KMS-11 (cell line): ENCODE data around the gene STX1B.

Experiments
- H2AFZ ChIP-seq: fragments of 200-600 bp; sonication (generic); 2 replicates; pipeline ENCODE4 v1.6.1; 2016; ENCODE audit warnings: antibody characterized with exemption, mixed run types, low read depth
- H3K27ac ChIP-seq: fragments of 200-600 bp; sonication (generic); 2 replicates; pipeline ENCODE4 v1.6.1; 2016; ENCODE audit warnings: mild to moderate bottlenecking, mixed run types
- H3K27me3 ChIP-seq: fragments of 200-600 bp; sonication (generic); 2 replicates; pipeline ENCODE4 v1.6.1; 2017; ENCODE audit warnings: mild to moderate bottlenecking, low read depth, mixed run types, moderate library complexity; ENCODE audit not compliant: insufficient read depth
- H3K36me3 ChIP-seq: fragments of 200-600 bp; sonication (generic); 2 replicates; pipeline ENCODE4 v1.6.1; 2017; ENCODE audit warnings: mild to moderate bottlenecking, mixed run types; ENCODE audit not compliant: insufficient read depth
- H3K4me1 ChIP-seq: fragments of 200-600 bp; sonication (generic); 2 replicates; pipeline ENCODE4 v1.6.1; 2016; ENCODE audit warnings: mild to moderate bottlenecking, low read depth, mixed run types; ENCODE audit not compliant: poor library complexity, severe bottlenecking
- H3K4me2 ChIP-seq: fragments of 200-600 bp; sonication (generic); 2 replicates; pipeline ENCODE4 v1.7.0; 2016; ENCODE audit warnings: mild to moderate bottlenecking, mixed run types
- H3K4me3 ChIP-seq: fragments of 200-600 bp; sonication (generic); IDR thresholded peaks from 2 replicates; pipeline ENCODE4 v1.6.1; 2017; ENCODE audit warnings: low read depth, low read length, mixed read lengths; ENCODE audit not compliant: insufficient read depth
- H3K79me2 ChIP-seq: fragments of 200-600 bp; sonication (generic); 2 replicates; pipeline ENCODE4 v1.6.1; 2016; ENCODE audit warnings: low read depth, mixed run types; ENCODE audit not compliant: insufficient read depth
- H3K9ac ChIP-seq: fragments of 200-600 bp; sonication (generic); 2 replicates; pipeline ENCODE4 v1.6.1; 2016; ENCODE audit warnings: mild to moderate bottlenecking, mixed run types
- H4K20me1 ChIP-seq: fragments of 200-600 bp; sonication (generic); 2 replicates; pipeline ENCODE4 v1.6.1; 2016; ENCODE audit warnings: mild to moderate bottlenecking, mixed run types; ENCODE audit not compliant: insufficient read depth
- TF ChIP-seq, protein P1 (sequence below): fragments of 200-600 bp; sonication (generic); conservative IDR thresholded peaks from 2 replicates; pipeline ENCODE4 v1.6.1; 2017; ENCODE audit warnings: low read depth, mild to moderate bottlenecking, antibody characterized with exemption, low read length, moderate library complexity, mixed read lengths

The STX1B gene

DNA sequence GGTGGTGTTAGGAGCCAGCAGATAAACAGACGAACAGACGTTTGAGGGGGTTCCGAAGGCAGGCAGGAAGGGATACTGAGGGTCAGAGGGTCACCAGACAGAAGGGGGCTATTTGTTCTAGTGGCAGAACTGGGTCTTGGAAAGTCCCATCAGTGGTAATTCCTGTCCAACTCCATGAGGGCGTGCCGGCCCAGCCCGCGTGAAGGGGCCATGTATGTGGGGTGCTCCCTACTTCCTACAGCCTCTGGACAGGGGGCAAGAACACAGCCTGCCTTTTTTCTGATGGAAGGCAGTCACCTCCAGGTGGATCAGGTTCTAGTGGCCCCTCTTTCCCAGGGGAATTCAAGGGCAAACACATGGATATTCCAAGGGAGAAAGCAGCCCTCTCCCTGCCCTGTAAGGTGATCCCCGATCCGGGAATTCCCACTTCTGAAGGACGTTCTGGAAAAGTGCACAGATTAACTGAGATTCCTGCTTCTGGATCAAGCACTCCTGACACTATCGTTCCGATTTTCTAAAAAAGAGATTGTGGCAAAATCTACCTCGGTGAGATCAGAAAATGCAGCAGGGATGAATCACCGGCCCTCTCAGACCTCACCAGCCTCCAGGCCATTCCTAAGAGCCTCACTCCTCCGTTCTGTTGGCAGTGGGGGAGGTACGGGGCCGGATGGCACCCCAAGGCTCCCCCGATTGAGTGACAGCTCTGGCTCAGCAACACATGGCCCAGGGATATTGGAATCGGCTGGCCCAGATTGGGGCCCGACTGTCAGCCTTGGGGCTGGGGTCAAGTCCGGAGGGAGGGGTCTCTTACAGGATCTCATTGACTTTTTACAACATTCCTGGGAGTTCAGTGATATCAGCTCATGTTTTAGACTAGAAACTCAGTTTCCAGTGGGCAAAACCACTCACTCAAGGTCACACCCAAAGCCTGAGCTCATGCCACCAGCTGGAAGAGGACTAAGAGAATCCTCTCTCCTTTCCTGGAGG is 12.4 kb downstream of the STX1B start:
- H2AFZ ChIP-seq, result peak overlapping the region; percentile 77; the same call in 1 of the 2 replicates
- H4K20me1 ChIP-seq, result no peaks in the 10 kb centered on the region
- H3K4me2 ChIP-seq, result peak overlapping the region; percentile 93
- TF ChIP-seq, protein P1, sequence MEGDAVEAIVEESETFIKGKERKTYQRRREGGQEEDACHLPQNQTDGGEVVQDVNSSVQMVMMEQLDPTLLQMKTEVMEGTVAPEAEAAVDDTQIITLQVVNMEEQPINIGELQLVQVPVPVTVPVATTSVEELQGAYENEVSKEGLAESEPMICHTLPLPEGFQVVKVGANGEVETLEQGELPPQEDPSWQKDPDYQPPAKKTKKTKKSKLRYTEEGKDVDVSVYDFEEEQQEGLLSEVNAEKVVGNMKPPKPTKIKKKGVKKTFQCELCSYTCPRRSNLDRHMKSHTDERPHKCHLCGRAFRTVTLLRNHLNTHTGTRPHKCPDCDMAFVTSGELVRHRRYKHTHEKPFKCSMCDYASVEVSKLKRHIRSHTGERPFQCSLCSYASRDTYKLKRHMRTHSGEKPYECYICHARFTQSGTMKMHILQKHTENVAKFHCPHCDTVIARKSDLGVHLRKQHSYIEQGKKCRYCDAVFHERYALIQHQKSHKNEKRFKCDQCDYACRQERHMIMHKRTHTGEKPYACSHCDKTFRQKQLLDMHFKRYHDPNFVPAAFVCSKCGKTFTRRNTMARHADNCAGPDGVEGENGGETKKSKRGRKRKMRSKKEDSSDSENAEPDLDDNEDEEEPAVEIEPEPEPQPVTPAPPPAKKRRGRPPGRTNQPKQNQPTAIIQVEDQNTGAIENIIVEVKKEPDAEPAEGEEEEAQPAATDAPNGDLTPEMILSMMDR, result no peak
- H3K4me3 ChIP-seq, result no peak overlapping the region
- no peak overlapping the region for H3K27ac ChIP-seq
- H3K9ac ChIP-seq, result no peak overlapping the region
- H3K79me2 ChIP-seq, result no peaks in the 10 kb centered on the region
- no peaks in the 10 kb centered on the region for H3K36me3 ChIP-seq
- peaks cover 8% of the 10 kb centered on the region; the same call in 1 of the 2 replicates for H3K27me3 ChIP-seq
- peaks cover 8% of the 10 kb centered on the region for H3K4me1 ChIP-seq

DNA sequence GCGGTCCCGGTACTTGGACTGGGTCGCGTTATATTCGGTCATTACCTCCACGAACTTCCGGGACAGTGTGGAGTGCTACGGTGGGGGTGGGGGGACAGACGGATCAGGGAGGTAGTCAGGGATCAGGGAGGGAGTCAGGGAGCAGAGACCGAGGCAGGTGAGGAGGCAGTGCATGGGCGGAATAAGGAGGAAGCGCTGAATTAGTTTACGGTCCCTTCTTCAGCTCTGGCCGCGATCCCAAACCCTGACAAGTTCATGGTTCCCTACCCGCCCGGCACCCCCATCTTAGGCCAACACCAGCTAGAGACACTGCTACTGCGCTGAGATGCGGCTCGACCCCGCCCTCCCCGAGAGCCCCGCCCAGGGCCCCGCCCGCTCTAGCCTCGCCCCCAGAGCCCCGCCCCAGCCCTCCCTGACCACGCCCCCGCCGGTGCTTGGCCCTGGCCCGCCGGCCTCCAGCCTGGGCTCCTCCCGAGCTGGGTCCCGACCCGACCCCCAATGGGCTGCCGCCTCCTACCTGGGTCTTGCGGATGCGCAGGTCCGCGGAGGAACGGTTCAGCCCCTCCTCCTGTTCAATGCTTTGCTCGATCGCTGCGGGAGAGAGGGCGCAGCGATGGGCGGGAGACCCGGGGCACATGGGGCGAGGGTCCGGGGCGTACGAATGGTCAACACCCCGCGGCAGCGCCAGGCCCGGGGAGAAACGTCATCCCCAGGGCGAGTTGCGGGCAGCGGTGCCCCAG is 13.3 kb downstream of the STX1B start:
- Histone ChIP-seq H3K27me3 (peaks cover 4% of the 10 kb centered on the region; the same call in 1 of the 2 replicates), H3K4me3 (no peak overlapping the region), H4K20me1 (no peaks in the 10 kb centered on the region), H3K4me1 (peaks cover 8% of the 10 kb centered on the region), H2AFZ (peak overlapping the region; percentile 77), H3K27ac (peak overlapping the region; percentile 49), H3K4me2 (peak overlapping the region; percentile 93), H3K36me3 (no peaks in the 10 kb centered on the region), H3K9ac (peak overlapping the region; percentile 80), H3K79me2 (no peaks in the 10 kb centered on the region)
- TF ChIP-seq, protein P1, result no peak

DNA sequence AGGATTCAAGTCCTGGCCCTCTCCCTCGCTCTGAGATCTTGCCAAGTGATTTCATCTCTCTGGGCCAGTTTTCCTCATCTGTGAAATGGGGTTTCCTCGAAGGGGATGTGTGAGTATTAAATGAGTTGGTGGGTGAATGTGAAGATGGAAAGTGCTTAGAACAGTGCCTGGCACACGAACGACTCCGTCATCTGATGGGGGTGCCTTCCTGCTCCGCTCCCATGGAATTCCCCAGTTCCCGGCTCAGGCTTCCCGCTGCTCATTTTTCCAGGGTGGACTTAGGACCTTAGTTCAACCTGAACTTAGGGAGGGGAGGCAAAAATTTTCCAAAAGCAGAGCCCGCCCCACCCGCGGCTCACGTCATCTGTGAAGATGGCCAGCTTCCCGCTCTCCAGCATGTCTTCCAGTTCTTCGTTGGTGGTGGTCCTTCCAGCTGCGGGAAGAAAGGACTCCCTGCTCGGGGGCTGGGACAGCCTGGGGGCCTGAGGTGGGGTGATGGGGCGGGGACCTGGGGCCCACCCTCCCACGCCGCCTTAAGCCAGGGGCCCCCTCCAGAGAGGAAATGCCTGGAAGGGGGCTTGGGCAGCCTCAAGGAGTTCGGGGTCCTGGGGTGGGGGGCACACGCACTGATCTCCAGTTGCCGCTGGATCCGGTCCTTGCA is 14.0 kb downstream of the STX1B start:
- Histone ChIP-seq H3K4me2 (peak overlapping the region; percentile 66), H3K27me3 (peaks cover 4% of the 10 kb centered on the region; the same call in 1 of the 2 replicates), H3K4me3 (no peak overlapping the region), H2AFZ (peak overlapping the region; percentile 77), H4K20me1 (no peaks in the 10 kb centered on the region), H3K27ac (peak overlapping the region; percentile 49), H3K79me2 (no peaks in the 10 kb centered on the region), H3K4me1 (peaks cover 8% of the 10 kb centered on the region), H3K36me3 (no peaks in the 10 kb centered on the region), H3K9ac (peak overlapping the region; percentile 80)
- TF ChIP-seq, protein P1, result no peak

DNA sequence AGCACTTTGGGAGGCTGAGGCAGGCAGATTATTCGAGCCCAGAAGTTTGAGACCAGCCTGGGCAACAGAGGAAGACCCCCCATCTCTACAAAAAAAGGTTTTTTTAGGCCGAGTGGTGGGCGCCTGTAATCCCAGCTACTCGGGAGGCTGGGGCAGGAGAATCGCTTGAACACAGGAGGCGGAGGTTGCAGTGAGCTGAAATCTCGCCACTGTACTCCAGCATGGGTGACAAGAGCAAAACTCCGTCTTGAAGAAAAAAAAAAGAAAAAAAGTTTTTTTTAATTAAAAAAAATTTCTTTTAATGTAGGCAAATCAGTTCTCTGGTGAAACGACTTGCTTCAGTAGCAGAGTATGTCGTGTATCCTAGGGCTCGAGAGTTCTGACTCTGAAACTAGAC is 14.5 kb downstream of the STX1B start:
- Histone ChIP-seq H3K27me3 (peaks cover 4% of the 10 kb centered on the region; the same call in 1 of the 2 replicates), H3K9ac (no peak overlapping the region), H2AFZ (peak overlapping the region; percentile 77; the same call in 1 of the 2 replicates), H3K79me2 (no peaks in the 10 kb centered on the region), H3K4me3 (no peak overlapping the region), H4K20me1 (no peaks in the 10 kb centered on the region), H3K4me2 (peak overlapping the region; percentile 66), H3K4me1 (peaks cover 8% of the 10 kb centered on the region), H3K36me3 (no peaks in the 10 kb centered on the region), H3K27ac (no peak overlapping the region)
- TF ChIP-seq, protein P1, result no peak
